Lower lobe of right lung (tissue), 2 donors: ENCODE measurements around the gene PTGES2. TPM values are rescaled to one million over a fixed set of nuclear protein-coding genes. Genes with fewer than 3 reads are reported as not detected.
A peak's percentile ranks its signal among the peaks of the same experiment; 100 is the strongest.

ENCODE experiments used
- ATAC-seq, 2 donors: fragments of 200-7000 bp; cut with Tn5 transposase; one replicate each; pipeline ENCODE4 v1.9.1; 2020 to 2022; ENCODE audit warnings: mild to moderate bottlenecking in 2 of 2, moderate library complexity in 2 of 2
- DNase-seq: peaks from one replicate; pipeline ENCODE4 v3.0.0-alpha.2; 2020
- H3K27ac ChIP-seq: fragments of 200-600 bp; one replicate; pipeline ENCODE4 v1.8.0; 2022
- H3K27me3 ChIP-seq: fragments of 200-600 bp; one replicate; pipeline ENCODE4 v1.8.0; 2022; ENCODE audit warnings: low read depth
- H3K36me3 ChIP-seq: fragments of 200-600 bp; one replicate; pipeline ENCODE4 v1.8.0; 2022; ENCODE audit warnings: mild to moderate bottlenecking
- H3K4me1 ChIP-seq: fragments of 200-600 bp; one replicate; pipeline ENCODE4 v1.8.0; 2022
- H3K4me3 ChIP-seq: fragments of 200-600 bp; one replicate; pipeline ENCODE4 v1.8.0; 2022; ENCODE audit warnings: mild to moderate bottlenecking
- H3K9me3 ChIP-seq: fragments of 200-600 bp; one replicate; pipeline ENCODE4 v1.8.0; 2022
- intact Hi-C: fragments of 100-400 bp; cut with DNase I; formaldehyde crosslinking; loops from one replicate; pipeline ENCODE4 v1.11.0; 2022
- total RNA-seq: library from RNA; stranded (reverse); fragmentation: NEBNext Ultra II Directional; extraction: Animal tissue kit (Norgen Biotek cat#: 25700); gene quantifications from one replicate; pipeline ENCODE4 v1.2.1, GENCODE V29; 2021
- TF ChIP-seq, protein P1 (sequence below): fragments of 200-600 bp; IDR thresholded peaks from one replicate; pipeline ENCODE4 v1.8.0; 2022; ENCODE audit warnings: antibody characterized with exemption, mild to moderate bottlenecking
- donor health status: DM: no; HTN: yes; CAD: no; lungs with severe emphysema.

The PTGES2 gene
- total RNA-seq, 1 donor from 2014 or later = 30.6 TPM

GRCh38 chr9:128121466-128121810 is 6.1 kb downstream of the PTGES2 start:
- TF ChIP-seq, protein P1, sequence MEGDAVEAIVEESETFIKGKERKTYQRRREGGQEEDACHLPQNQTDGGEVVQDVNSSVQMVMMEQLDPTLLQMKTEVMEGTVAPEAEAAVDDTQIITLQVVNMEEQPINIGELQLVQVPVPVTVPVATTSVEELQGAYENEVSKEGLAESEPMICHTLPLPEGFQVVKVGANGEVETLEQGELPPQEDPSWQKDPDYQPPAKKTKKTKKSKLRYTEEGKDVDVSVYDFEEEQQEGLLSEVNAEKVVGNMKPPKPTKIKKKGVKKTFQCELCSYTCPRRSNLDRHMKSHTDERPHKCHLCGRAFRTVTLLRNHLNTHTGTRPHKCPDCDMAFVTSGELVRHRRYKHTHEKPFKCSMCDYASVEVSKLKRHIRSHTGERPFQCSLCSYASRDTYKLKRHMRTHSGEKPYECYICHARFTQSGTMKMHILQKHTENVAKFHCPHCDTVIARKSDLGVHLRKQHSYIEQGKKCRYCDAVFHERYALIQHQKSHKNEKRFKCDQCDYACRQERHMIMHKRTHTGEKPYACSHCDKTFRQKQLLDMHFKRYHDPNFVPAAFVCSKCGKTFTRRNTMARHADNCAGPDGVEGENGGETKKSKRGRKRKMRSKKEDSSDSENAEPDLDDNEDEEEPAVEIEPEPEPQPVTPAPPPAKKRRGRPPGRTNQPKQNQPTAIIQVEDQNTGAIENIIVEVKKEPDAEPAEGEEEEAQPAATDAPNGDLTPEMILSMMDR = no peak
- ATAC-seq = no peak
- peaks cover 49% of the 10 kb centered on the region for H3K36me3 ChIP-seq

DNA sequence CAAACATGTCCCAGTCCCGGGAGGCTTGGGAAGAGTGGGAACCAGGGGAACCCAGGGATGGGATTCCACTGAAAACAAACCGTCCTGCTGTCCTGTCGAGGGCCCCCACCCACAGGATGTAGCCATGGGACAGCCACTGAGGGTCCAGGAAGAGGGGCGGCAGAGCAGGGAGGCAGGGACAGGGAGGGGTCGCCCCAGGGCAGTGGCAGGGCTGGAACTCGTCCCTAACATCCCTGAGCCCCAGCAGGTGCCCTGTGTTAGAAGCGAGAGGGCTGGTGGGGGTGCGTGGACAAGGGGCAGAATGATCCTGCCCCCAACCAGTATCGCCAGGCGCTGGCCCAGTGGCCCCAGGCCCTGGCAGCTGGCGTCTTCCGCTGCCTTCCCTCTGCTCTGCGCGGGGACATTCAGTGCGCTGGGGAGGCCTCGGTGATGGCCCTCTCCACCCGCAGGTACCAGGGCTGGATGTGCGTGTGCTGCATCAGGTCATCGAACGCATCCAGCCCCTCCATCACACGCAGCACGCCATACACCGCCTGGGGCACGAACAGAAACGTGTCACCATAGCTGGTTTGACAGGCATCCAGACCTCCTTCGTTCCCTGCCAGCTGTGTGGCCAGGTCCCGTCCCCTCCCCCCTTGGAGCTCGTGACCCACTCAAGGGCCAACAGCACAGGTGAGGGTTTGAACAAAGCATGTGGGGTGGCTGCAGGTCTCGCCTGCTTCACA is 6.6 kb downstream of the PTGES2 start:
- no peak overlapping the region for H3K27ac ChIP-seq
- H3K4me3 ChIP-seq = no peak overlapping the region
- H3K9me3 ChIP-seq = no peaks in the 10 kb centered on the region
- peaks cover 23% of the 10 kb centered on the region for H3K4me1 ChIP-seq
- no peaks in the 10 kb centered on the region for H3K27me3 ChIP-seq
- no peak for ATAC-seq
- peak; percentile 39 for DNase-seq
- TF ChIP-seq, protein P1 = no peak
- peaks cover 49% of the 10 kb centered on the region for H3K36me3 ChIP-seq
- intact Hi-C loops = no loop called here

More at GRCh38 chr9:128121466-128121810, 6.1 kb downstream of the PTGES2 start:
- no peaks in the 10 kb centered on the region for H3K9me3 ChIP-seq
- no peak overlapping the region for H3K27ac ChIP-seq
- intact Hi-C loops = no loop called here
- no peaks in the 10 kb centered on the region for H3K27me3 ChIP-seq
- peaks cover 29% of the 10 kb centered on the region for H3K4me1 ChIP-seq
- no peak overlapping the region for H3K4me3 ChIP-seq
- no peak for DNase-seq

GRCh38 chr9:128120061-128120740 is 7.3 kb downstream of the PTGES2 start:
- H3K36me3 ChIP-seq = peaks cover 49% of the 10 kb centered on the region
- no peaks in the 10 kb centered on the region for H3K9me3 ChIP-seq
- no peak overlapping the region for H3K27ac ChIP-seq
- no peak for ATAC-seq
- peaks cover 16% of the 10 kb centered on the region for H3K4me1 ChIP-seq
- TF ChIP-seq, protein P1 = no peak
- no peaks in the 10 kb centered on the region for H3K27me3 ChIP-seq
- intact Hi-C loops = no loop called here
- DNase-seq = peak; percentile 37
- H3K4me3 ChIP-seq = no peak overlapping the region

DNA sequence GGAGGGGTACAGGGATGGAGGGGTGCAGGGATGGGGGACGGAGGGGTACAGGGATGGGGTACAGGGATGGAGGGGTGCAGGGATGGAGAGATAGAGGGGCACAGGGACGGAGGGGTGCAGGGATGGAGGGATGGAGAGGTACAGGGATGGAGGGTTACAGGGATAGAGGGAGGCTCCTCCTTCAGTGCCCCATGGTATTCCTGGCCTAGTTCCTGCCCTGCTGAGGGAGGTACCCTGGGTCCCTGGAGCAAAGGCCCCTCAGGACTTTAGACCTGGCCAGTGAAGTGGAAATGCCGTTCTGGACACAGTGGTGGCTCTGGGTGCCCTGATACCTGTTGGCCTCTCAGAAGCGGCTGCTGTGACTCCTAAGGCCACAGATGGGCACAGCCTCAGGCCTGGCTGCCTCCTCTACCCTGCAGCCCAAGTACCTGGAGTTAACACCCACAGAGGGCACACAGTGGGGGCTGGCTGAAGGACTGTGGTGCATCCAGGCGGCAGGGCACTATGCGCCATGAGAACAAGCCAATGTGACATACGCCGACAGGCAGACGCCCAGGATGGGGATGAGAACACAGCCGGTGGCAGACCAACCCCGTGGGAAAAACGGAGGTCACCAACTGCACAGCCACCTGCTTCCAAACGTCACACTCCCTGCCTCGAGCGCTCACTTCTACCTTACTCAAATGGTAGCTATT is 8.4 kb downstream of the PTGES2 start:
- ATAC-seq = no peak
- Histone ChIP-seq H3K4me3 (no peak overlapping the region), H3K27ac (no peak overlapping the region), H3K4me1 (peaks cover 10% of the 10 kb centered on the region), H3K27me3 (no peaks in the 10 kb centered on the region), H3K36me3 (peaks cover 40% of the 10 kb centered on the region), H3K9me3 (no peaks in the 10 kb centered on the region)
- peak; percentile 29 for DNase-seq
- TF ChIP-seq, protein P1 = no peak
- intact Hi-C loops = no loop called here

DNA sequence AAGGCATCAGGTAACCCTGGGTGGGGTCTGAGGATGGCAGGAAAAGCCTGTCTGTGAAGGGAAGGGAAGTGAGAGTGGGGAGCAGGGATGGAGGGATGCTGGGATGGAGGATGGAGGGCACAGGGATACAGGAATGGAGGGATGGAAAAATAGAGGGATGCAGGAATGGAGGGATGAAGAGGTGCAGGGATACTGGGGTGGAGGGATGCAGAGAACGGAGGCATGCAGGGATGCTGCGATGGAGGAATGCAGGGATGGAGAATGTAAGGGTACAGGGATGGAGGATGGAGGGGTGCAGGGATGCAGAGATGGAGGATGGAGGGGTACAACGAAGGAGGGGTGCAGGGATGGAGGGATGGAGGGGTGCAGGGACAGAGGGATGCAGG is 9.1 kb downstream of the PTGES2 start:
- no peaks in the 10 kb centered on the region for H3K9me3 ChIP-seq
- intact Hi-C loops = no loop called here
- no peak overlapping the region for H3K4me3 ChIP-seq
- DNase-seq = no peak
- H3K36me3 ChIP-seq = peaks cover 34% of the 10 kb centered on the region
- H3K4me1 ChIP-seq = peaks cover 10% of the 10 kb centered on the region
- no peaks in the 10 kb centered on the region for H3K27me3 ChIP-seq
- TF ChIP-seq, protein P1 = no peak
- H3K27ac ChIP-seq = no peak overlapping the region
- no peak for ATAC-seq
